ENCODE results near the gene CD86. TPM values are rescaled to one million over a fixed set of nuclear protein-coding genes. Genes with fewer than 3 reads are reported as not detected.
"Not testable (repeated sequence)": the region's sequence is repeated elsewhere in the genome, so short reads cannot be mapped to it uniquely, and the experiment has no call there.

The CD86 gene
- 1 to 10 TPM; 5.0 to 9.7 TPM for total RNA-seq
- long read RNA-seq, donor 1, partial matches to known transcripts, result 0 of 1 reads
- long read RNA-seq, donor 1, other reads (novel, unspliced or antisense), result 1 of 1 reads
- long read RNA-seq, donor 2, result 0 reads

DNA sequence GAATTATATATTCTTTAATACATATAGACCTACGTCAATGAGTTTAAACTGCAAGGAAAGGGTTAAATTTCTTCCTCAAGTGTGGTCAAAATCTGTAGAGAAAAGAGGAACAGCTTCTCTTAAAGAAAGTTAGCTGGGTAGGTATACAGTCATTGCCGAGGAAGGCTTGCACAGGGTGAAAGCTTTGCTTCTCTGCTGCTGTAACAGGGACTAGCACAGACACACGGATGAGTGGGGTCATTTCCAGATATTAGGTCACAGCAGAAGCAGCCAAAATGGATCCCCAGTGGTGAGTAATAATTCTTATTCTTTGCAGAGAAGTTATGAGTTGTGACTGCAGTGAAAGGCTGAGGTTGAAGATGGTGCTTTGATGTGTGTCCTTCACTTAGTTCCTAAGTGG is at the start of gene CD86:
Gene CD86 (plus strand): TSS at position 148 of the 400 bp plus-strand sequence. CDS start 128 bp downstream, at position 276.
- DNase-seq (ENCODE audit: low spot score), result no peak
- intact Hi-C loops (cut with DNase I), result no loop called here

- intact Hi-C loops (cut with DNase I), result no loop called here
- DNase-seq (ENCODE audit: low spot score), result no peak
These were observed 48.9 kb upstream of the CD86 start for GRCh38 chr3:122006267-122006666.

DNA sequence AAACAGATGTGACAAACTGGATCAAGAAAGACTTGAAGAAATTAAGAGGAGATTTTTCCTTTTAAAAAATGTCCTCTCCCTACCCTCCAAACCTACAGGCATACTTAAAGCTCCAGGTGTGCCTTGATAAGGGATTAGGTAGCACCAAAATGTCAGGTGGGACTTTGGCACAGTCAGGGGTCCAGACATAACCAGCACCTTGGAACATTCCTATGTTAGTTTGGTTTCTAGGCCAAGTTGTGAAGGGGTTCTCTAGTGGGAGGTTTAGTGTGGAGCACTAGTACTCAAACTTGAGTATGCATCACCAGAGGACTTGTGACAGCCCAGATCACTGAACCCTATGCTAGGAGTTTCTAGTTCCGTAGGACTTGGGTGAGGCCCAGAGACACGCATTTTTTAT is 47.0 kb upstream of the CD86 start:
- DNase-seq (ENCODE audit: low spot score), result no peak
- intact Hi-C loops (cut with DNase I), result no loop called here

GRCh38 chr3:122010506-122010905 is 44.7 kb upstream of the CD86 start:
- no peak for DNase-seq (ENCODE audit: low spot score)
- intact Hi-C loops (cut with DNase I), result no loop called here

GRCh38 chr3:122011396-122011795 is 43.8 kb upstream of the CD86 start:
- no peak for DNase-seq (ENCODE audit: low spot score)
- intact Hi-C loops (cut with DNase I), result no loop called here

- intact Hi-C loops (cut with DNase I), result no loop called here
- DNase-seq (ENCODE audit: low spot score), result no peak
These were observed 42.3 kb upstream of the CD86 start for GRCh38 chr3:122012821-122013220.

DNA sequence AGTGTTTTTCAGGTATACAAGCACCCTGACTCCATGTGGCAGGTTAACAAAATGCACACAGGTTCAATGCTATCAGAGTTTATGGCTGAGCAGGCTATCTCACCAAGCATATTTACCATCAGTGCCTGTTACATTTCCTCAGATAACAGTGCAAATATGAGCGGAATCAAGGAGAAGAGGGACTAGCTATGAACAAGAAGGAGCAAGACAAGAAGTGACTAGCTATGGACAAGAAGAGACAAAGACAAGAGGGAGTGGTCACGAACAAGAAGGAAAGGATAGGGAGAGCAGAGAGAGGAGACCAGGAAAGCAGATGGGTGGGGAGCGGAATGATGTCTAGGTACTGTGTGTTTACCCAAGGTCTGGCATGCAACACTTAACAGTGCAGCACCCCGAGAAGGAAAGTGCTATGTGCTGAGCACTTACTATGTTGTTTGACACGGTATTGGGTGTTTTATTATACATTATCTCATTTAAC is 41.7 kb upstream of the CD86 start:
- no peak for DNase-seq (ENCODE audit: low spot score)
- intact Hi-C loops (cut with DNase I), result no loop called here

- no peak for DNase-seq (ENCODE audit: low spot score)
- intact Hi-C loops (cut with DNase I), result no loop called here
These were observed 40.4 kb upstream of the CD86 start for GRCh38 chr3:122014741-122015140.

DNA sequence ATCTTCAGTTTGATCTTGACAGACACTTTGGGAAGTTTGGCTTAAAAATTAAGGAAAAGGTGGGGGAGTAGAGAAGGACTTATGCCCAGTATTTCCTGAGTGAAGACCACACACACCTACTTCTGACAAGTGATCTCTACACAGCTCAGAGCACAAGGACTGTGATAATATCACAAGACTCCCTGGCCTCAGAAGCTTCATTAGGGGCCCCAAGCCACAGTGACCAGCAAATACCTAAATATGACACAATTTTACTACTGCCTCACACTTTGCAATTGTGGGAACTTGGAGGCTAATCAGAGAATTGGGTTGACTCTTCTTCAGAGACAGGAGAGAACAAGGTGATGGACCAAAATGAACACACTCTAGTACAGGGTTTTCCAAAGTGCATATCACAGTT is 35.7 kb upstream of the CD86 start:
- DNase-seq (ENCODE audit: low spot score), result no peak
- intact Hi-C loops (cut with DNase I), result no loop called here

- intact Hi-C loops (cut with DNase I), result no loop called here
- DNase-seq (ENCODE audit: low spot score), result no peak
These were observed 34.1 kb upstream of the CD86 start for GRCh38 chr3:122021037-122021436.

- DNase-seq (ENCODE audit: low spot score), result no peak
These were observed 33.3 kb upstream of the CD86 start, which contains the start of gene ILDR1 for GRCh38 chr3:122021811-122022401. Gene ILDR1, minus strand, starts transcription at chr3:122022247. Its CDS starts 170 bp downstream, at chr3:122022077.

DNA sequence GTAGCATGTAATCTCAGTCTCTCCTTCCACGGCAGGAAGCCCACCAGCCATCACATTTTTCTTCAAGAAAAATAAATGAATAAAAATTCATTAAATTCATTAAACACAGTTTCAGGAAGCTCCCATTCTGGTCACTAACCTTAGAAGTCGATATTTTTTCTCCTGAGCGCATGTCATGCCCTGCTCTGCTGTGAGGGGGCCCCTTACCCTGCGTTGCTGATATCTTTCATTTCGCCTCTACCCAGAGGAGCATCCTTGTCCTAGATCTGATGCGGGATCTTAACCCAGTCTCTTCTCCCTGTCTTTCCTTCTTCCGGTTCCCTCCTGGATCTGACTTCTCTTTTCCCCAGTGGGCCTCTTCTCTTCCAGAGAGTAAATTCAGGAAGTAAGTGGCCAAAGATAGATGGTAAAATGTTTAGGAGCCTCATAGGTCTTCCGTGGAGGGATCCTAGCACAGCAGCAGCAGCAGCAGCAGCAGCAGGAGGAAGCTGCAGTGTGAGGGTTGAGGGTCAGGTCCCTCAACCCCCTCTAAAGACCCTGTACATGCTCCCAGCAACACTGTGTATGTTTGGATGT is 31.7 kb upstream of the CD86 start:
- intact Hi-C loops (cut with DNase I), result no loop called here
- DNase-seq (ENCODE audit: low spot score), result no peak

More at GRCh38 chr3:122021811-122022401, 33.3 kb upstream of the CD86 start, which contains the start of gene ILDR1:
- intact Hi-C loops (cut with DNase I), result no loop called here

GRCh38 chr3:122024800-122025199 is 30.4 kb upstream of the CD86 start:
- intact Hi-C loops (cut with DNase I), result no loop called here
- DNase-seq (ENCODE audit: low spot score), result no peak

DNA sequence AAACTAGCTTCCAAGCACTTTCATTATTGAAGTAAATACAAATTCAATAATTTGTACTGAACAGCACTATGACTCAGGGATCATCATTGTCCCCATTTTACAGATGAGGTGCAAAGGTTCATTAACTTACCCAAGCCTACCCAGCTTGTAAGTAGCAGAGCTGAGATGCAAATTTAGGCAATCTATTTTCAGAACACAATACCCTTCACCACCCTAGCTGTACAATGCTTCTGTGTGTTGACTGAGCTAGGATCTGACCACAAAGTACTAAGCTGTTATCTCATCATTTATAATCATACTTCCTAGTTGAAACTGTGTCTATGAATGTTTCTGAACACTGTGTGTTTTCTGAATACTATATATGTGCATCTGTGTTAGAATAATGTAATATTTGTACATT is 29.9 kb upstream of the CD86 start:
- intact Hi-C loops (cut with DNase I), result no loop called here
- no peak for DNase-seq (ENCODE audit: low spot score)

DNA sequence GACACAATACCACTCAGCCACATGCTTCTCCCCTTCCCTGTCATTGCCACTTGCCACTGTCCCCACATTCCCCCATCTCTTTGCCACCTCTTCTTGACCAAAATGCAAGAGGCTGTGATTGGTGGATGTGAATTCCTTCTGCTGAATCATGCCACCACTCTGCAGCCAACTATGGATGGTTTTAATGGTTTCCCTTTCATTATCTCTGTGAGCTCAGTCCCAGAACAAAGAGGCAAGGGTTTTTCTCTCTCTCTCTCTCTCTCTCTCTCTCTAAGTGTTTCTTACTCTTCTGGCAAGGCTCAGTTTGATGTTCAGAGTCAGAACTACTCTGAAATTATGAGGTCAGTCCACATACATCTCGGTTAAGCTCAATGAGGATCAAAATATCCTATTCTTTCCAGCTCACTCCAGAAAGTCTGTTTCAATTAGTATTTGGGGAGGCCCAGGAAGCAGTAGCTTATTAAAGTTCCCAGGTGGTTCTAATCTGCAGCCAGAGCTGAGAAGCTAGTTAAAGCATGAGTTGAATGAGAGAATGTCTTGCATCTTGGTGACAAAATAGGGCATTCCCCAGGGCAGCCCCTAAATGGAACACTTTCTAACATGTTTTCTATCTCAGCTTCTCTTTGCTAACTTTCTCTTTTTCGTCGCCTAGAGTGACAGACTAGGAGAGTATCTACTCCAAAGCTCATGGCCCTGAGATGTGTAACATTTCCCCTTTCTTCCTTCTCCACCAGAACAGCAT is 24.6 kb upstream of the CD86 start:
- DNase-seq (ENCODE audit: low spot score), result no peak
- intact Hi-C loops (cut with DNase I), result no loop called here

- intact Hi-C loops (cut with DNase I), result no loop called here
These were observed 24.1 kb upstream of the CD86 start for GRCh38 chr3:122031123-122031468.

DNA sequence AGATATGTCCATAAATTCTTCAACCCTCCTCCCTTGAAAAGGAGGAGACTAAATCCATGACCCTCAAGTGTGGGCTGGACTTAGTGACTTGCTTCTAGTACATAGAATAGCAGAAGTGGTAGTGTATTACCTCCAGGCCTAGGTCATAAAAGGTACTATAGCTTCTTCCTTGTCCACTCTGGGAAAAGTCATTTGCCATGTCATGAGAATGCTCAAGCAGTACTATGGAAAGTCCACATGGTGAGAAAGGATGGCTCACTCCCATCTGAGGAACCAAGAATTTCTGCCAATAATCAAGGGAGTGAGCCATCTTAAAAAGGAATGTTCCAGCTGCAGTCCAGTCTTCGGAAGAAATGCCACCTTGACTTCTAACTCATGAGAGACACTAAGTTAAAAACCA is 22.6 kb upstream of the CD86 start:
- no peak for DNase-seq (ENCODE audit: low spot score)
- intact Hi-C loops (cut with DNase I), result no loop called here

More at GRCh38 chr3:122031123-122031468, 24.1 kb upstream of the CD86 start:
- DNase-seq (ENCODE audit: low spot score), result no peak

- no peak for DNase-seq (ENCODE audit: low spot score)
These were observed 22.1 kb upstream of the CD86 start for GRCh38 chr3:122033023-122033422.

GRCh38 chr3:122047296-122047695 is 7.9 kb upstream of the CD86 start:
- DNase-seq (ENCODE audit: low spot score); intact Hi-C loops (cut with DNase I): not testable (repeated sequence)

More at GRCh38 chr3:122033023-122033422, 22.1 kb upstream of the CD86 start:
- intact Hi-C loops (cut with DNase I), result no loop called here

- intact Hi-C loops (cut with DNase I), result not testable (repeated sequence)
These were observed 7.4 kb upstream of the CD86 start for GRCh38 chr3:122047773-122048172.

More at GRCh38 chr3:122047773-122048172, 7.4 kb upstream of the CD86 start:
- DNase-seq (ENCODE audit: low spot score), result not testable (repeated sequence)
